ENCODE data around the gene SLC27A5. TPM values are rescaled to one million over a fixed set of nuclear protein-coding genes. Genes with fewer than 3 reads are reported as not detected.

Gene SLC27A5
- total and polyA plus RNA-seq, 2 of the 13 experiments (the other 11 are each of a cell fraction or from before 2014, with no cell fraction given), result 30.3 to 40.2 TPM

DNA sequence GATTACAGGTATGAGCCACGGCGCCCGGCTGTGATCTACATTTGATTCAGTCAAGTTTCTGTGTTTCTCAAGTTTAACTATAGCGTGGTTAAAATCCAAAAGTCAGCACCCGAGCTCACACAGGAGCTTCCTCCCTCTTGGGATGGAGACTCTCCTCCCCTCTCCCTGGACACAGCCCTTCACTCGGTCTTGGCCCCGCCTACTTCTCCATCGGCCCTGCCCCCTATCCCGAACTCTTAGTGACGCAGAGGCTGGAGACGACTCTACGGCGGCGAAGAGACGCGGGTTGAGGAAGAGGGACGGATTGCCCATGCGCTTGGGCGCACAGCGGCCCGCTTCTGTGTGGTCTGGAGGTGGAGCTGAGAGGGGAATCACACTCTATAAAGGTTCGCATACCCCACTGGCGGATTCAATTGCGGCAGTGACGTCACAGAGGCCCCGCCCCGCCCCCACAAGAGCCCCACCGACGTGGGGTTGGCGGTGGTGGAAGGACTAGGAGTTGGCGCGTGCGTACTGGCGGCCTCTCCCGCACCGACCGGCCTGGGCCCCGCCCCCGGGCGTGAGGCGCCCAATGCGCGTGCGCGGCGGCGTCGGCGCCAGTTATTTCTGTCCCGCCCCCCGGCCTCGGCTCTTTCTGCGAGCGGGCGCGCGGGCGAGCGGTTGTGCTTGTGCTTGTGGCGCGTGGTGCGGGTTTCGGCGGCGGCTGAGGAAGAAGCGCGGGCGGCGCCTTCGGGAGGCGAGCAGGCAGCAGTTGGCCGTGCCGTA, 32.2 kb upstream of the SLC27A5 start, which contains the start of gene TRIM28 (continued):
- no peak for TF ChIP-seq FOXA3 (CRISPR knock-in tag; IDR thresholded peaks at IDR 0.05)
- no peak for TF ChIP-seq FOXK2 (IDR thresholded peaks at IDR 0.05)
- 0 out of 2 replicates have a peak, but pooled peaks have one; percentile 32 for TF ChIP-seq ZNF572 (CRISPR knock-in tag; IDR thresholded peaks at IDR 0.05)
- TF ChIP-seq, protein P1, sequence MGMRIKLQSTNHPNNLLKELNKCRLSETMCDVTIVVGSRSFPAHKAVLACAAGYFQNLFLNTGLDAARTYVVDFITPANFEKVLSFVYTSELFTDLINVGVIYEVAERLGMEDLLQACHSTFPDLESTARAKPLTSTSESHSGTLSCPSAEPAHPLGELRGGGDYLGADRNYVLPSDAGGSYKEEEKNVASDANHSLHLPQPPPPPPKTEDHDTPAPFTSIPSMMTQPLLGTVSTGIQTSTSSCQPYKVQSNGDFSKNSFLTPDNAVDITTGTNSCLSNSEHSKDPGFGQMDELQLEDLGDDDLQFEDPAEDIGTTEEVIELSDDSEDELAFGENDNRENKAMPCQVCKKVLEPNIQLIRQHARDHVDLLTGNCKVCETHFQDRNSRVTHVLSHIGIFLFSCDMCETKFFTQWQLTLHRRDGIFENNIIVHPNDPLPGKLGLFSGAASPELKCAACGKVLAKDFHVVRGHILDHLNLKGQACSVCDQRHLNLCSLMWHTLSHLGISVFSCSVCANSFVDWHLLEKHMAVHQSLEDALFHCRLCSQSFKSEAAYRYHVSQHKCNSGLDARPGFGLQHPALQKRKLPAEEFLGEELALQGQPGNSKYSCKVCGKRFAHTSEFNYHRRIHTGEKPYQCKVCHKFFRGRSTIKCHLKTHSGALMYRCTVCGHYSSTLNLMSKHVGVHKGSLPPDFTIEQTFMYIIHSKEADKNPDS (CRISPR knock-in tag; IDR thresholded peaks at IDR 0.05), result no peak
- no peak for TF ChIP-seq ZNF337 (CRISPR knock-in tag; IDR thresholded peaks at IDR 0.05; ENCODE audit: borderline replicate concordance, low read depth)
- TF ChIP-seq, protein P2, sequence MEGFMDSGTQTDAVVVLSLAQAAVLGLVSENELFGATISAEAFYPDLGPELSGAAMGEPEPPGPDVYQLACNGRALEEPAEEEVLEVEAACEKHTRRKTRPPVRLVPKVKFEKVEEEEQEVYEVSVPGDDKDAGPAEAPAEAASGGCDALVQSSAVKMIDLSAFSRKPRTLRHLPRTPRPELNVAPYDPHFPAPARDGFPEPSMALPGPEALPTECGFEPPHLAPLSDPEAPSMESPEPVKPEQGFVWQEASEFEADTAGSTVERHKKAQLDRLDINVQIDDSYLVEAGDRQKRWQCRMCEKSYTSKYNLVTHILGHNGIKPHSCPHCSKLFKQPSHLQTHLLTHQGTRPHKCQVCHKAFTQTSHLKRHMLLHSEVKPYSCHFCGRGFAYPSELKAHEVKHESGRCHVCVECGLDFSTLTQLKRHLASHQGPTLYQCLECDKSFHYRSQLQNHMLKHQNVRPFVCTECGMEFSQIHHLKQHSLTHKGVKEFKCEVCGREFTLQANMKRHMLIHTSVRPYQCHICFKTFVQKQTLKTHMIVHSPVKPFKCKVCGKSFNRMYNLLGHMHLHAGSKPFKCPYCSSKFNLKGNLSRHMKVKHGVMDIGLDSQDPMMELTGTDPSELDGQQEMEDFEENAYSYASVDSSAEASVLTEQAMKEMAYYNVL (CRISPR knock-in tag; IDR thresholded peaks at IDR 0.05; ENCODE audit: borderline replicate concordance), result no peak
- TF ChIP-seq ZNF468 (CRISPR knock-in tag; IDR thresholded peaks at IDR 0.05), result no peak
- TF ChIP-seq YEATS2 (CRISPR knock-in tag; IDR thresholded peaks at IDR 0.05; ENCODE audit: borderline replicate concordance), result peak; percentile 81; the same call in 1 of the 2 replicates
- TF ChIP-seq, protein P3, sequence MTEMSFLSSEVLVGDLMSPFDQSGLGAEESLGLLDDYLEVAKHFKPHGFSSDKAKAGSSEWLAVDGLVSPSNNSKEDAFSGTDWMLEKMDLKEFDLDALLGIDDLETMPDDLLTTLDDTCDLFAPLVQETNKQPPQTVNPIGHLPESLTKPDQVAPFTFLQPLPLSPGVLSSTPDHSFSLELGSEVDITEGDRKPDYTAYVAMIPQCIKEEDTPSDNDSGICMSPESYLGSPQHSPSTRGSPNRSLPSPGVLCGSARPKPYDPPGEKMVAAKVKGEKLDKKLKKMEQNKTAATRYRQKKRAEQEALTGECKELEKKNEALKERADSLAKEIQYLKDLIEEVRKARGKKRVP (CRISPR knock-in tag; IDR thresholded peaks at IDR 0.05), result no peak
- TF ChIP-seq, protein P4, sequence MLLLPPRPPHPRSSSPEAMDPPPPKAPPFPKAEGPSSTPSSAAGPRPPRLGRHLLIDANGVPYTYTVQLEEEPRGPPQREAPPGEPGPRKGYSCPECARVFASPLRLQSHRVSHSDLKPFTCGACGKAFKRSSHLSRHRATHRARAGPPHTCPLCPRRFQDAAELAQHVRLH (CRISPR knock-in tag; IDR thresholded peaks at IDR 0.05; ENCODE audit: borderline replicate concordance, low read depth), result peak; percentile 72; the same call in 1 of the 2 replicates
- TF ChIP-seq ATAD3A (CRISPR knock-in tag; IDR thresholded peaks at IDR 0.05), result no peak
- TF ChIP-seq, protein P5, sequence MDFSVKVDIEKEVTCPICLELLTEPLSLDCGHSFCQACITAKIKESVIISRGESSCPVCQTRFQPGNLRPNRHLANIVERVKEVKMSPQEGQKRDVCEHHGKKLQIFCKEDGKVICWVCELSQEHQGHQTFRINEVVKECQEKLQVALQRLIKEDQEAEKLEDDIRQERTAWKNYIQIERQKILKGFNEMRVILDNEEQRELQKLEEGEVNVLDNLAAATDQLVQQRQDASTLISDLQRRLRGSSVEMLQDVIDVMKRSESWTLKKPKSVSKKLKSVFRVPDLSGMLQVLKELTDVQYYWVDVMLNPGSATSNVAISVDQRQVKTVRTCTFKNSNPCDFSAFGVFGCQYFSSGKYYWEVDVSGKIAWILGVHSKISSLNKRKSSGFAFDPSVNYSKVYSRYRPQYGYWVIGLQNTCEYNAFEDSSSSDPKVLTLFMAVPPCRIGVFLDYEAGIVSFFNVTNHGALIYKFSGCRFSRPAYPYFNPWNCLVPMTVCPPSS (IDR thresholded peaks at IDR 0.05), result no peak
- no peak; the same call in 1 of the 2 replicates for TF ChIP-seq REL (CRISPR knock-in tag; conservative IDR thresholded peaks at IDR 0.05)
- TF ChIP-seq, protein P6, sequence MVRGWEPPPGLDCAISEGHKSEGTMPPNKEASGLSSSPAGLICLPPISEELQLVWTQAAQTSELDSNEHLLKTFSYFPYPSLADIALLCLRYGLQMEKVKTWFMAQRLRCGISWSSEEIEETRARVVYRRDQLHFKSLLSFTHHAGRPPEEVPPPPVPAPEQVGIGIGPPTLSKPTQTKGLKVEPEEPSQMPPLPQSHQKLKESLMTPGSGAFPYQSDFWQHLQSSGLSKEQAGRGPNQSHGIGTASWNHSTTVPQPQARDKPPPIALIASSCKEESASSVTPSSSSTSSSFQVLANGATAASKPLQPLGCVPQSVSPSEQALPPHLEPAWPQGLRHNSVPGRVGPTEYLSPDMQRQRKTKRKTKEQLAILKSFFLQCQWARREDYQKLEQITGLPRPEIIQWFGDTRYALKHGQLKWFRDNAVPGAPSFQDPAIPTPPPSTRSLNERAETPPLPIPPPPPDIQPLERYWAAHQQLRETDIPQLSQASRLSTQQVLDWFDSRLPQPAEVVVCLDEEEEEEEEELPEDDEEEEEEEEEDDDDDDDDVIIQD (CRISPR knock-in tag; IDR thresholded peaks at IDR 0.05; ENCODE audit: low read depth), result peak; percentile 70

Measured in HepG2 (cell line).